Measurements from ENCODE around the gene ADAMTSL3. TPM values are rescaled to one million over a fixed set of nuclear protein-coding genes. Genes with fewer than 3 reads are reported as not detected.

The ADAMTSL3 gene
- total RNA-seq, 1 experiment from 2014 or later = 1.8 TPM

DNA sequence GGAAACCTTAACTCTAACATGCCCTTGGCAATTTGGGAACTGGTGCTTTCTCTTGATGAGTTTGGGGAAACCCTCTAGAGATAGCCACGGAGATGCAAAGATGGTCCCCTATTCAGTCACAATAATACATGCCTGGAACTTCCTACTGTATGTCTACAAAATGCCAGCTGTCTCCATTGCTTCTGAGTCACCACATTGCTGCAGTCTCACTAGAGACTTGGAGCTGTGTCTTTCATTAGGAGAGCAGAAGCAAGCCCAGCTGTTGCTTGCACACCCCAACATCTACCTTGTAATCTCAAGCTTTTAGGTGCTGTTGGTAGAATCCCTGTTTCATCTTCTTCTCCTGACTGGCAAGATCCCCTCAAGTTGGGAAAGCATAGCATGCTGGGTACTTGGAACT lies 261.0 kb downstream of the ADAMTSL3 start:
- Mint-ChIP-seq H3K4me3 (no peak overlapping the region), H3K4me1 (peaks cover 18% of the 10 kb centered on the region), H3K36me3 (no peaks in the 10 kb centered on the region), H3K9me3 (peaks cover 11% of the 10 kb centered on the region), H3K27me3 (ENCODE audit: low read depth) (no peaks in the 10 kb centered on the region), H3K27ac (no peak overlapping the region)
- ChIA-PET CTCF (no interaction called here), POLR2A (no interaction called here)
- ATAC-seq (no peak), DNase-seq (ENCODE audit: low spot score) (no peak)
- TF ChIP-seq JAZF1 (CRISPR knock-in tag; IDR thresholded peaks at IDR 0.05) = no peak
- TF ChIP-seq, protein P1, sequence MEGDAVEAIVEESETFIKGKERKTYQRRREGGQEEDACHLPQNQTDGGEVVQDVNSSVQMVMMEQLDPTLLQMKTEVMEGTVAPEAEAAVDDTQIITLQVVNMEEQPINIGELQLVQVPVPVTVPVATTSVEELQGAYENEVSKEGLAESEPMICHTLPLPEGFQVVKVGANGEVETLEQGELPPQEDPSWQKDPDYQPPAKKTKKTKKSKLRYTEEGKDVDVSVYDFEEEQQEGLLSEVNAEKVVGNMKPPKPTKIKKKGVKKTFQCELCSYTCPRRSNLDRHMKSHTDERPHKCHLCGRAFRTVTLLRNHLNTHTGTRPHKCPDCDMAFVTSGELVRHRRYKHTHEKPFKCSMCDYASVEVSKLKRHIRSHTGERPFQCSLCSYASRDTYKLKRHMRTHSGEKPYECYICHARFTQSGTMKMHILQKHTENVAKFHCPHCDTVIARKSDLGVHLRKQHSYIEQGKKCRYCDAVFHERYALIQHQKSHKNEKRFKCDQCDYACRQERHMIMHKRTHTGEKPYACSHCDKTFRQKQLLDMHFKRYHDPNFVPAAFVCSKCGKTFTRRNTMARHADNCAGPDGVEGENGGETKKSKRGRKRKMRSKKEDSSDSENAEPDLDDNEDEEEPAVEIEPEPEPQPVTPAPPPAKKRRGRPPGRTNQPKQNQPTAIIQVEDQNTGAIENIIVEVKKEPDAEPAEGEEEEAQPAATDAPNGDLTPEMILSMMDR (IDR thresholded peaks at IDR 0.05) = no peak
- TF ChIP-seq SMAD4 (CRISPR knock-in tag; IDR thresholded peaks at IDR 0.05) = no peak
- no peak for TF ChIP-seq FOXP1 (CRISPR knock-in tag; IDR thresholded peaks at IDR 0.05; ENCODE audit: borderline replicate concordance)
- no peak for TF ChIP-seq ETV6 (CRISPR knock-in tag; IDR thresholded peaks at IDR 0.05)
- TF ChIP-seq, protein P2, sequence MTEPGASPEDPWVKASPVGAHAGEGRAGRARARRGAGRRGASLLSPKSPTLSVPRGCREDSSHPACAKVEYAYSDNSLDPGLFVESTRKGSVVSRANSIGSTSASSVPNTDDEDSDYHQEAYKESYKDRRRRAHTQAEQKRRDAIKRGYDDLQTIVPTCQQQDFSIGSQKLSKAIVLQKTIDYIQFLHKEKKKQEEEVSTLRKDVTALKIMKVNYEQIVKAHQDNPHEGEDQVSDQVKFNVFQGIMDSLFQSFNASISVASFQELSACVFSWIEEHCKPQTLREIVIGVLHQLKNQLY (CRISPR knock-in tag; IDR thresholded peaks at IDR 0.05) = no peak
- no peak for TF ChIP-seq KAT7 (CRISPR knock-in tag; IDR thresholded peaks at IDR 0.05; ENCODE audit: borderline replicate concordance)
- TF ChIP-seq, protein P3, sequence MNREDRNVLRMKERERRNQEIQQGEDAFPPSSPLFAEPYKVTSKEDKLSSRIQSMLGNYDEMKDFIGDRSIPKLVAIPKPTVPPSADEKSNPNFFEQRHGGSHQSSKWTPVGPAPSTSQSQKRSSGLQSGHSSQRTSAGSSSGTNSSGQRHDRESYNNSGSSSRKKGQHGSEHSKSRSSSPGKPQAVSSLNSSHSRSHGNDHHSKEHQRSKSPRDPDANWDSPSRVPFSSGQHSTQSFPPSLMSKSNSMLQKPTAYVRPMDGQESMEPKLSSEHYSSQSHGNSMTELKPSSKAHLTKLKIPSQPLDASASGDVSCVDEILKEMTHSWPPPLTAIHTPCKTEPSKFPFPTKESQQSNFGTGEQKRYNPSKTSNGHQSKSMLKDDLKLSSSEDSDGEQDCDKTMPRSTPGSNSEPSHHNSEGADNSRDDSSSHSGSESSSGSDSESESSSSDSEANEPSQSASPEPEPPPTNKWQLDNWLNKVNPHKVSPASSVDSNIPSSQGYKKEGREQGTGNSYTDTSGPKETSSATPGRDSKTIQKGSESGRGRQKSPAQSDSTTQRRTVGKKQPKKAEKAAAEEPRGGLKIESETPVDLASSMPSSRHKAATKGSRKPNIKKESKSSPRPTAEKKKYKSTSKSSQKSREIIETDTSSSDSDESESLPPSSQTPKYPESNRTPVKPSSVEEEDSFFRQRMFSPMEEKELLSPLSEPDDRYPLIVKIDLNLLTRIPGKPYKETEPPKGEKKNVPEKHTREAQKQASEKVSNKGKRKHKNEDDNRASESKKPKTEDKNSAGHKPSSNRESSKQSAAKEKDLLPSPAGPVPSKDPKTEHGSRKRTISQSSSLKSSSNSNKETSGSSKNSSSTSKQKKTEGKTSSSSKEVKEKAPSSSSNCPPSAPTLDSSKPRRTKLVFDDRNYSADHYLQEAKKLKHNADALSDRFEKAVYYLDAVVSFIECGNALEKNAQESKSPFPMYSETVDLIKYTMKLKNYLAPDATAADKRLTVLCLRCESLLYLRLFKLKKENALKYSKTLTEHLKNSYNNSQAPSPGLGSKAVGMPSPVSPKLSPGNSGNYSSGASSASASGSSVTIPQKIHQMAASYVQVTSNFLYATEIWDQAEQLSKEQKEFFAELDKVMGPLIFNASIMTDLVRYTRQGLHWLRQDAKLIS (CRISPR knock-in tag; IDR thresholded peaks at IDR 0.05; ENCODE audit: borderline replicate concordance) = no peak
- no peak for TF ChIP-seq ESRRA (CRISPR knock-in tag; IDR thresholded peaks at IDR 0.05; ENCODE audit: borderline replicate concordance)
- TF ChIP-seq, protein P4, sequence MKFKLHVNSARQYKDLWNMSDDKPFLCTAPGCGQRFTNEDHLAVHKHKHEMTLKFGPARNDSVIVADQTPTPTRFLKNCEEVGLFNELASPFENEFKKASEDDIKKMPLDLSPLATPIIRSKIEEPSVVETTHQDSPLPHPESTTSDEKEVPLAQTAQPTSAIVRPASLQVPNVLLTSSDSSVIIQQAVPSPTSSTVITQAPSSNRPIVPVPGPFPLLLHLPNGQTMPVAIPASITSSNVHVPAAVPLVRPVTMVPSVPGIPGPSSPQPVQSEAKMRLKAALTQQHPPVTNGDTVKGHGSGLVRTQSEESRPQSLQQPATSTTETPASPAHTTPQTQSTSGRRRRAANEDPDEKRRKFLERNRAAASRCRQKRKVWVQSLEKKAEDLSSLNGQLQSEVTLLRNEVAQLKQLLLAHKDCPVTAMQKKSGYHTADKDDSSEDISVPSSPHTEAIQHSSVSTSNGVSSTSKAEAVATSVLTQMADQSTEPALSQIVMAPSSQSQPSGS (CRISPR knock-in tag; IDR thresholded peaks at IDR 0.05; ENCODE audit: borderline replicate concordance, low read depth) = no peak
- no peak for TF ChIP-seq ZNF138 (CRISPR knock-in tag; conservative IDR thresholded peaks at IDR 0.05)
- no peak for TF ChIP-seq SOX15 (CRISPR knock-in tag; IDR thresholded peaks at IDR 0.05)

DNA sequence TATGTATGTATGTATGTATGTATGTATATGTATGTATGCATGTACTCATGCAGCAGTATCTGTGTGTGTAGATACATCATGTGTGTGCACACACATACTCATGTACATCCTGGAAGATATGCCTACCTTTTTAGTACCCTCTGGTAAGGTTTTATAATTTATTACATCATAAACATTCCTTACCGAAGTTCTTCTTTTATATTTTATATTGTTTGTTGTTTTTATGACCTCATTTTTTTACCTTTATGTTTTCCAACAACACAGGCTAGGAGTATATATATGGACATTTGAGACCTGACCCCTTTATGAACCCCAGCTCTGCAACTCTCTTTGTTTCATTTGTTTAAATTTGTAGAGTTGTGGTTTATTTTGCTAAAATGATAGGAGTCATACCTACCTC lies 263.5 kb downstream of the ADAMTSL3 start:
- Mint-ChIP-seq H3K4me1 (peaks cover 18% of the 10 kb centered on the region), H3K27me3 (ENCODE audit: low read depth) (no peaks in the 10 kb centered on the region), H3K27ac (no peak overlapping the region), H3K9me3 (peaks cover 8% of the 10 kb centered on the region), H3K4me3 (no peak overlapping the region), H3K36me3 (no peaks in the 10 kb centered on the region)
- no peak for DNase-seq (ENCODE audit: low spot score)
- CTCF ChIA-PET = no interaction called here
- no peak for ATAC-seq
- POLR2A ChIA-PET = no interaction called here
- TF ChIP-seq FOXK1 (CRISPR knock-in tag; IDR thresholded peaks at IDR 0.05) = no peak
- TF ChIP-seq, protein P5, sequence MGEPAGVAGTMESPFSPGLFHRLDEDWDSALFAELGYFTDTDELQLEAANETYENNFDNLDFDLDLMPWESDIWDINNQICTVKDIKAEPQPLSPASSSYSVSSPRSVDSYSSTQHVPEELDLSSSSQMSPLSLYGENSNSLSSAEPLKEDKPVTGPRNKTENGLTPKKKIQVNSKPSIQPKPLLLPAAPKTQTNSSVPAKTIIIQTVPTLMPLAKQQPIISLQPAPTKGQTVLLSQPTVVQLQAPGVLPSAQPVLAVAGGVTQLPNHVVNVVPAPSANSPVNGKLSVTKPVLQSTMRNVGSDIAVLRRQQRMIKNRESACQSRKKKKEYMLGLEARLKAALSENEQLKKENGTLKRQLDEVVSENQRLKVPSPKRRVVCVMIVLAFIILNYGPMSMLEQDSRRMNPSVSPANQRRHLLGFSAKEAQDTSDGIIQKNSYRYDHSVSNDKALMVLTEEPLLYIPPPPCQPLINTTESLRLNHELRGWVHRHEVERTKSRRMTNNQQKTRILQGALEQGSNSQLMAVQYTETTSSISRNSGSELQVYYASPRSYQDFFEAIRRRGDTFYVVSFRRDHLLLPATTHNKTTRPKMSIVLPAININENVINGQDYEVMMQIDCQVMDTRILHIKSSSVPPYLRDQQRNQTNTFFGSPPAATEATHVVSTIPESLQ (CRISPR knock-in tag; IDR thresholded peaks at IDR 0.05) = no peak
- no peak for TF ChIP-seq ZNF416 (CRISPR knock-in tag; IDR thresholded peaks at IDR 0.05)
- TF ChIP-seq, protein P6, sequence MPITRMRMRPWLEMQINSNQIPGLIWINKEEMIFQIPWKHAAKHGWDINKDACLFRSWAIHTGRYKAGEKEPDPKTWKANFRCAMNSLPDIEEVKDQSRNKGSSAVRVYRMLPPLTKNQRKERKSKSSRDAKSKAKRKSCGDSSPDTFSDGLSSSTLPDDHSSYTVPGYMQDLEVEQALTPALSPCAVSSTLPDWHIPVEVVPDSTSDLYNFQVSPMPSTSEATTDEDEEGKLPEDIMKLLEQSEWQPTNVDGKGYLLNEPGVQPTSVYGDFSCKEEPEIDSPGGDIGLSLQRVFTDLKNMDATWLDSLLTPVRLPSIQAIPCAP (CRISPR knock-in tag; IDR thresholded peaks at IDR 0.05) = no peak
- TF ChIP-seq CREM (CRISPR knock-in tag; IDR thresholded peaks at IDR 0.05) = no peak
- TF ChIP-seq TEAD1 (CRISPR knock-in tag; IDR thresholded peaks at IDR 0.05) = no peak
- TF ChIP-seq CBFB (CRISPR knock-in tag; IDR thresholded peaks at IDR 0.05; ENCODE audit: low read depth) = no peak
- TF ChIP-seq ATF1 (CRISPR knock-in tag; IDR thresholded peaks at IDR 0.05) = no peak
- TF ChIP-seq NFATC4 (CRISPR knock-in tag; IDR thresholded peaks at IDR 0.05) = no peak
- TF ChIP-seq, protein P7, sequence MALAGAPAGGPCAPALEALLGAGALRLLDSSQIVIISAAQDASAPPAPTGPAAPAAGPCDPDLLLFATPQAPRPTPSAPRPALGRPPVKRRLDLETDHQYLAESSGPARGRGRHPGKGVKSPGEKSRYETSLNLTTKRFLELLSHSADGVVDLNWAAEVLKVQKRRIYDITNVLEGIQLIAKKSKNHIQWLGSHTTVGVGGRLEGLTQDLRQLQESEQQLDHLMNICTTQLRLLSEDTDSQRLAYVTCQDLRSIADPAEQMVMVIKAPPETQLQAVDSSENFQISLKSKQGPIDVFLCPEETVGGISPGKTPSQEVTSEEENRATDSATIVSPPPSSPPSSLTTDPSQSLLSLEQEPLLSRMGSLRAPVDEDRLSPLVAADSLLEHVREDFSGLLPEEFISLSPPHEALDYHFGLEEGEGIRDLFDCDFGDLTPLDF (CRISPR knock-in tag; IDR thresholded peaks at IDR 0.05) = no peak
- TF ChIP-seq, protein P8, sequence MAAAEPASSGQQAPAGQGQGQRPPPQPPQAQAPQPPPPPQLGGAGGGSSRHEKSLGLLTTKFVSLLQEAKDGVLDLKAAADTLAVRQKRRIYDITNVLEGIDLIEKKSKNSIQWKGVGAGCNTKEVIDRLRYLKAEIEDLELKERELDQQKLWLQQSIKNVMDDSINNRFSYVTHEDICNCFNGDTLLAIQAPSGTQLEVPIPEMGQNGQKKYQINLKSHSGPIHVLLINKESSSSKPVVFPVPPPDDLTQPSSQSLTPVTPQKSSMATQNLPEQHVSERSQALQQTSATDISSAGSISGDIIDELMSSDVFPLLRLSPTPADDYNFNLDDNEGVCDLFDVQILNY (CRISPR knock-in tag; IDR thresholded peaks at IDR 0.05) = no peak
- TF ChIP-seq ZBTB21 (CRISPR knock-in tag; IDR thresholded peaks at IDR 0.05; ENCODE audit: borderline replicate concordance) = no peak
